Testis (tissue), 3 donors: Measurements from ENCODE around the gene TMEM63C. TPM values are rescaled to one million over a fixed set of nuclear protein-coding genes. Genes with fewer than 3 reads are reported as not detected.

ENCODE experiments used
- DNase-seq: peaks from one replicate; pipeline ENCODE4 v3.0.0-alpha.2; 2019
- H3K27ac ChIP-seq, 2 donors: fragments of 200-600 bp; sonication (generic); one replicate each; pipeline ENCODE4 v1.5.1; 2019
- H3K27me3 ChIP-seq: fragments of 200-600 bp; sonication (generic); one replicate; pipeline ENCODE4 v1.5.1; 2019
- H3K36me3 ChIP-seq: fragments of 200-600 bp; sonication (generic); one replicate; pipeline ENCODE4 v1.5.1; 2017; ENCODE audit warnings: low read depth; ENCODE audit errors: missing control alignments
- H3K4me1 ChIP-seq: fragments of 200-600 bp; sonication (generic); one replicate; pipeline ENCODE4 v1.5.1; 2019
- H3K4me3 ChIP-seq, 2 donors: fragments of 200-600 bp; sonication (generic); one replicate each; pipeline ENCODE4 v1.5.1; 2017 to 2019
- H3K9me3 ChIP-seq: fragments of 200-600 bp; sonication (generic); one replicate; pipeline ENCODE4 v1.5.1; 2017
- POLR2A ChIP-seq: fragments of 450-650 bp; IDR thresholded peaks from one replicate; pipeline ENCODE4 v1.6.1; 2017; ENCODE audit warnings: antibody characterized with exemption, mild to moderate bottlenecking, moderate library complexity
- WGBS, 2 donors: methylation state at CpG; one replicate each; pipeline ENCODE4 v1.1.5; 2018; 5-methylcytosine and 5-hydroxymethylcytosine counted together
- intact Hi-C: fragments of 100-400 bp; cut with DNase I; formaldehyde crosslinking; loops from one replicate; pipeline ENCODE4 v1.15.1; 2023; ENCODE audit warnings: low total_unique reads
- polyA plus RNA-seq: library from polyadenylated mRNA; stranded (reverse); fragments of 350-450 nt; fragmentation: Illumina TruSeq; extraction: RNeasy Lipid Tissue Mini Kit (QIAGEN cat#74804); gene quantifications from one replicate; pipeline ENCODE4 v1.2.3, GENCODE V29; 2014; ENCODE audit warnings: low read depth, low replicate concordance; ENCODE audit not compliant: insufficient read depth
- total RNA-seq, 2 donors: library from RNA; depleted of rRNA; stranded (reverse); fragments of >200 nt; gene quantifications; one replicate each; pipeline ENCODE4 v1.2.3, GENCODE V29; 2016
- TF ChIP-seq, protein P1 (sequence below), 3 experiments: fragments of 450-650 bp in 2 of 3; fragments of 200-600 bp in 1 of 3; sonication (generic) in 1 of 3; IDR thresholded peaks; one replicate each; pipeline ENCODE4 v1.5.1; 2016 to 2019; ENCODE audit warnings: antibody characterized with exemption in 3 of 3, mild to moderate bottlenecking in 2 of 3, moderate library complexity in 1 of 3

Gene TMEM63C
- total and polyA plus RNA-seq, 3 donors from 2014 or later: 14.1 to 21.0 (median 20.7) TPM

DNA sequence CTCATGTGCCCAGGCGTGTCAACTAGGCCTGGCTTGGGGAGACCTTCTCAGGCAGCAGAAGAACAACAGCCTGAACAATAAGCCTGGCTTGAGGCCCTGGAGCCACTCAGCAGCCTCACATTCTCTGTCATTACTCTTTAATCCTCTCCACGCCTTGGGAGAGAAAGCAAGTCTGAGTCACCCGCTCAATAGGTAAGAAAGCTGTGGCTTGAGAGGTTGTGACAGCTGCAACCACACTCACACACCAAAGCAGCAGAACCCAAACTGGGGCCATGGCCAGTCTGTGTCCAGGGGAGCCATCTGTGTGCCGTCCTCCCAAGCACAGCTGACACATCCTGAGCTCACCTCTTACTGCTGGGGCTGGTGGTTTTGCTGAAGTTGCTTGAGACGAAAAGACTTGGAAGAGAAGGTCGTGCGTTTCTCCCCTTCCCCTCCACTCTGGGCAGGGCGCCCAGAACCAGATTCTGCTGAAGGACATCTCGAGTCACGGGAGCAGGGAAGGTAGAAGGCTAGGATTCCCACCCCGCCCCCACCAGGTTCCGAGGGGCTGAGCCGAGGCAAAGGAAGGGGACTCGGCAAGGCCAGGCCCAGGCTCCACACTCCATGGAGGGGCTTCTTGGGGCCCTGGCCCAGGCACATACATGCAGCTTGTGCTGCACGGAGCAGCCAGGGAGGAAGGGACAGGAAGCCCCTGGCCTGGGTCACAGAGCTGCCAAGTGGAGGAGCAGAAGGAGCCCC, 5.5 kb downstream of the TMEM63C start:
- intact Hi-C loops: no loop called here
- DNase-seq: peak; percentile 52
- peaks cover 6% of the 10 kb centered on the region for H3K4me1 ChIP-seq
- no peaks in the 10 kb centered on the region for H3K27me3 ChIP-seq
- TF ChIP-seq, protein P1, sequence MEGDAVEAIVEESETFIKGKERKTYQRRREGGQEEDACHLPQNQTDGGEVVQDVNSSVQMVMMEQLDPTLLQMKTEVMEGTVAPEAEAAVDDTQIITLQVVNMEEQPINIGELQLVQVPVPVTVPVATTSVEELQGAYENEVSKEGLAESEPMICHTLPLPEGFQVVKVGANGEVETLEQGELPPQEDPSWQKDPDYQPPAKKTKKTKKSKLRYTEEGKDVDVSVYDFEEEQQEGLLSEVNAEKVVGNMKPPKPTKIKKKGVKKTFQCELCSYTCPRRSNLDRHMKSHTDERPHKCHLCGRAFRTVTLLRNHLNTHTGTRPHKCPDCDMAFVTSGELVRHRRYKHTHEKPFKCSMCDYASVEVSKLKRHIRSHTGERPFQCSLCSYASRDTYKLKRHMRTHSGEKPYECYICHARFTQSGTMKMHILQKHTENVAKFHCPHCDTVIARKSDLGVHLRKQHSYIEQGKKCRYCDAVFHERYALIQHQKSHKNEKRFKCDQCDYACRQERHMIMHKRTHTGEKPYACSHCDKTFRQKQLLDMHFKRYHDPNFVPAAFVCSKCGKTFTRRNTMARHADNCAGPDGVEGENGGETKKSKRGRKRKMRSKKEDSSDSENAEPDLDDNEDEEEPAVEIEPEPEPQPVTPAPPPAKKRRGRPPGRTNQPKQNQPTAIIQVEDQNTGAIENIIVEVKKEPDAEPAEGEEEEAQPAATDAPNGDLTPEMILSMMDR (IDR thresholded peaks at IDR 0.05): no peak
- no peak for TF ChIP-seq POLR2A
- WGBS, 2 donors: 43 to 48% methylated on average over 12 to 15 of the region's 15 CpGs
- no peak overlapping the region for H3K4me3 ChIP-seq
- no peaks in the 10 kb centered on the region for H3K9me3 ChIP-seq
- no peaks in the 10 kb centered on the region for H3K36me3 ChIP-seq
- no peak overlapping the region for H3K27ac ChIP-seq

DNA sequence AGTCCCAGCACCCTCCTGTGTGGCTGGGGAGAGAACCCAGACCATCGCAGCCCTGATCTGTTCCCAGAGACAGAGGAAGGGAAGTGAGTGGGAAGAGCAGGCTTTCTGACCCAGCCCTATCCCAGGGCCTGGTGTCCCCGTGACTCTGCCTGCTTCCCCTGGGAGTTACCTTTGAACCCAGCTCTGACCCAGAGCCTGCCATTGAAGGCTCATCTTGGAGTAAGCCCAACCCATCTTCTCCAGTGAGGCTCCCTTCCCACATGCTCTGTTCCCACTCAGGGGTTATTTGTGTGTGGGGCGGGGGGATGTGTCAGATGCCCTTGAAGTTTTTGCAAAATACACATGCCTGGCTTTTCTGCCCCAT, 6.0 kb downstream of the TMEM63C start:
- H3K27ac ChIP-seq: no peak overlapping the region
- H3K27me3 ChIP-seq: no peaks in the 10 kb centered on the region
- no peak overlapping the region for H3K4me3 ChIP-seq
- 57 to 61% methylated on average over 3 of the region's 3 CpGs for WGBS, 2 donors
- peaks cover 6% of the 10 kb centered on the region for H3K4me1 ChIP-seq
- intact Hi-C loops: no loop called here
- no peaks in the 10 kb centered on the region for H3K9me3 ChIP-seq
- TF ChIP-seq, protein P1 (IDR thresholded peaks at IDR 0.05): no peak
- TF ChIP-seq POLR2A: no peak
- no peak for DNase-seq
- no peaks in the 10 kb centered on the region for H3K36me3 ChIP-seq

DNA sequence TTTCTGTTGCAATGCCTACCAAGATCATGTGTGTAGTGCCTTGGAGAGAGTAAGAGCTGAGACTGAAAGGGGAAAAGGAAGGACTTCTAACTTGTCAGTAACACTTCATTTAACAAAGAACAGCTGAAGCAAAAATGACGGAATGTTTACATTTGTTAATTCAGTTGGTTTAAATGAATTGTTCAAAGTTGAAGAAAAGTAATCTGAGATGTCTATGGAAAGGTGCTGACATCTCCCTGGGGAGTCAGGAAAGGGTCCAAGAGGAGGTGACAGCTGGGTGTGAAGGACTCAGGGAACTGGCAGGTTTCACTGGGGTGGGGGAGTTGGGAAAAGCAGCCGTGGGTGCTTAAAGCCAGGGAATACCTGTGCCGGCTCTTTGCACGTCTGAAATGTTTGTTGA, 7.9 kb downstream of the TMEM63C start:
- 73 to 75% methylated on average over 4 of the region's 4 CpGs for WGBS, 2 donors
- Histone ChIP-seq H3K4me3 (no peak overlapping the region), H3K4me1 (peaks cover 6% of the 10 kb centered on the region), H3K27ac (no peak overlapping the region), H3K27me3 (no peaks in the 10 kb centered on the region), H3K36me3 (no peaks in the 10 kb centered on the region), H3K9me3 (no peaks in the 10 kb centered on the region)
- intact Hi-C loops: no loop called here
- TF ChIP-seq, protein P1 (IDR thresholded peaks at IDR 0.05): no peak
- TF ChIP-seq POLR2A: no peak
- DNase-seq: no peak

DNA sequence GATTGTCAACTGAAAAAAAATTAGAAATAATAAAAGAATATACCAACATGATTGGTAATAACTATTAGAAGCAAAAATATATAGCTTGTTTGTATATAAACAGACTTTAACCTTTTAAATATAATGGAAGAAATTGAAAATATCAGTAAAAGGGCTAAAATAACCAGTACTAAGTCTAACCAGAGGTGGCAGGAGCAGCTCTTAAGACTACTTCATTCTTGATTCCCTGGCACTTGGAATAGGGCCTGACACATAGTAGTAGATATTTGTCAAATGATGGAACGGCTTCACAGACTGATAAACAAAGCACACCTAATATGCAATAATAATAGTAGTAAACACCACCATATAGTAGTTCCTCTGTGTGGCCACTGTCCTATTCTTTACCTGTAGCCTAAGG, 9.4 kb downstream of the TMEM63C start:
- peaks cover 6% of the 10 kb centered on the region for H3K4me1 ChIP-seq
- no peaks in the 10 kb centered on the region for H3K27me3 ChIP-seq
- H3K9me3 ChIP-seq: no peaks in the 10 kb centered on the region
- no peak overlapping the region for H3K27ac ChIP-seq
- TF ChIP-seq, protein P1 (IDR thresholded peaks at IDR 0.05): peak in 1 of 3 experiments; percentile 7
- no peak for TF ChIP-seq POLR2A
- H3K36me3 ChIP-seq: no peaks in the 10 kb centered on the region
- DNase-seq: no peak
- intact Hi-C loops: no loop called here
- WGBS, 2 donors: 79 to 81% methylated on average over 1 of the region's 1 CpG
- H3K4me3 ChIP-seq: no peak overlapping the region

DNA sequence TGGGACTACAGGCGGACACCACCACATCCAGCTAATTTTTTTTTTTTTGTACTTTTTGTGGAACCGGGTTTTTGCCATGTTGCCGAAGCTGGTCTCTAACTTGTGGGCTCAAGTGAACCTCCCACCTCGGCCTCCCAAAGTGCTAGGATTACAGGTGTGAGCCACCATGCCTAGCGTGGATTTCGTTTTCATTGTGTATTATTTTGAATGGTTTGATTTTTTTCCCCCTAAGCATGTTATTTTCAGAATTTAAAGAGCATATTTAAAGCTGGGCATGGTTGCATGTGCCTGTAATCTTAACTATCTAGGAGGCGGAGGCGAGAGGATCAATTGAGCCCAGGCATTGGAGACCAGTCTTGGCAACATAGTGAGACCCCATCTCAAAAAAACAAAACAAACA, 13.1 kb downstream of the TMEM63C start:
- Histone ChIP-seq H3K27ac (no peak overlapping the region), H3K9me3 (no peaks in the 10 kb centered on the region), H3K27me3 (no peaks in the 10 kb centered on the region), H3K4me3 (no peak overlapping the region), H3K4me1 (no peaks in the 10 kb centered on the region), H3K36me3 (no peaks in the 10 kb centered on the region)
- no peak for DNase-seq
- intact Hi-C loops: no loop called here
- 90 to 93% methylated on average over 8 of the region's 8 CpGs for WGBS, 2 donors
- TF ChIP-seq, protein P1 (IDR thresholded peaks at IDR 0.05): no peak
- TF ChIP-seq POLR2A: no peak
